MM.1S (cell line): Measurements from ENCODE around the gene SPEG.

ENCODE experiments used
- CTCF ChIP-seq: fragments of 300-600 bp; sonication (generic); IDR thresholded peaks from 2 replicates; pipeline ENCODE4 v1.5.1; 2016; ENCODE audit warnings: antibody characterized with exemption, low read length, mixed read lengths
- EZH2 ChIP-seq: fragments of 300-600 bp; sonication (generic); optimal IDR thresholded peaks from 2 replicates; pipeline ENCODE3; 2017; ENCODE audit warnings: low read depth, mild to moderate bottlenecking, antibody characterized with exemption, low read length, mixed read lengths

GRCh38 chr2:219400562-219400961 is 34.1 kb upstream of the SPEG start:
- TF ChIP-seq EZH2 (no peak), CTCF (no peak)
